Measurements from ENCODE around the gene FASLG. TPM values are rescaled to one million over a fixed set of nuclear protein-coding genes. Genes with fewer than 3 reads are reported as not detected.

Gene FASLG
- polyA plus RNA-seq, 3 donors, result not detected

GRCh38 chr1:172680733-172681275 is 21.9 kb downstream of the FASLG start:
- Mint-ChIP-seq H3K9me3 (peaks cover 0 to 9% (median 7%) of the 10 kb centered on the region in 7 donors), H3K36me3 (no peaks in the 10 kb centered on the region), H3K4me1 (peaks cover 4% of the 10 kb centered on the region), H3K4me3 (no peak overlapping the region), H3K27me3 (ENCODE audit: low read depth in 3 of 3) (peaks cover 0 to 1% (median 0%) of the 10 kb centered on the region in 3 donors), H3K27ac (peak overlapping the region in 1 of 7 donors; percentile 46)
- intact Hi-C loops (cut with micrococcal nuclease), result no loop called here
- Histone ChIP-seq H3K36me3 (replicated peaks in 1 of 2; ENCODE audit: control insufficient read depth in 1 of 2, insufficient read depth in 2 of 2, low read length in 2 of 2) (no peaks in the 10 kb centered on the region), H3K4me1 (ENCODE audit: control insufficient read depth in 1 of 2, insufficient read depth in 2 of 2, low read length in 2 of 2) (no peaks in the 10 kb centered on the region), H3K79me2 (ENCODE audit: insufficient read depth, low read length) (no peaks in the 10 kb centered on the region), H4K20me1 (ENCODE audit: insufficient read depth, low read length) (no peaks in the 10 kb centered on the region), H3K4me2 (replicated peaks; ENCODE audit: extremely low read depth, low read length, poor library complexity, severe bottlenecking) (no peak overlapping the region), H2AFZ (ENCODE audit: insufficient read depth, low read depth, low read length, poor library complexity, severe bottlenecking) (no peak overlapping the region), H3K9me3 (replicated peaks in 1 of 2; ENCODE audit: control insufficient read depth in 1 of 2, insufficient read depth in 1 of 2, low read length in 2 of 2) (peaks cover 0 to 6% of the 10 kb centered on the region in 2 donors), H3K27ac (ENCODE audit: low read depth in 1 of 2, low read length in 2 of 2) (no peak overlapping the region), H3K27me3 (ENCODE audit: control insufficient read depth in 2 of 2, insufficient read depth in 2 of 2, low read length in 2 of 2) (no peaks in the 10 kb centered on the region), H3K4me3 (replicated peaks in 1 of 3; ENCODE audit: low read depth in 2 of 3, low read length in 3 of 3) (no peak overlapping the region), H3K9ac (ENCODE audit: insufficient read depth, low read length, poor library complexity, severe bottlenecking) (no peak overlapping the region)
- 40% methylated on average over 1 of the region's 2 CpGs for WGBS (ENCODE audit: insufficient coverage)
- no peak for DNase-seq
- TF ChIP-seq CTCF (IDR thresholded peaks at IDR 0.05), result no peak

GRCh38 chr1:172682812-172683211 is 23.9 kb downstream of the FASLG start:
- Mint-ChIP-seq H3K36me3 (no peaks in the 10 kb centered on the region), H3K9me3 (peaks cover 0 to 9% (median 7%) of the 10 kb centered on the region in 7 donors), H3K4me1 (peaks cover 4% of the 10 kb centered on the region), H3K27me3 (ENCODE audit: low read depth in 3 of 3) (no peaks in the 10 kb centered on the region), H3K4me3 (no peak overlapping the region), H3K27ac (no peak overlapping the region)
- no peak overlapping the region for H3K9ac ChIP-seq (ENCODE audit: insufficient read depth, low read length, poor library complexity, severe bottlenecking)
- intact Hi-C loops (cut with micrococcal nuclease), result no loop called here
- no peaks in the 10 kb centered on the region for H3K27me3 ChIP-seq (ENCODE audit: control insufficient read depth in 2 of 2, insufficient read depth in 2 of 2, low read length in 2 of 2)
- H2AFZ ChIP-seq (ENCODE audit: insufficient read depth, low read depth, low read length, poor library complexity, severe bottlenecking), result no peak overlapping the region
- H3K9me3 ChIP-seq (replicated peaks in 1 of 2; ENCODE audit: control insufficient read depth in 1 of 2, insufficient read depth in 1 of 2, low read length in 2 of 2), result peaks cover 0 to 6% of the 10 kb centered on the region in 2 donors
- no peaks in the 10 kb centered on the region for H3K36me3 ChIP-seq (replicated peaks in 1 of 2; ENCODE audit: control insufficient read depth in 1 of 2, insufficient read depth in 2 of 2, low read length in 2 of 2)
- H3K79me2 ChIP-seq (ENCODE audit: insufficient read depth, low read length), result no peaks in the 10 kb centered on the region
- no peaks in the 10 kb centered on the region for H3K4me1 ChIP-seq (ENCODE audit: control insufficient read depth in 1 of 2, insufficient read depth in 2 of 2, low read length in 2 of 2)
- no peak overlapping the region for H3K4me3 ChIP-seq (replicated peaks in 1 of 3; ENCODE audit: low read depth in 2 of 3, low read length in 3 of 3)
- no peaks in the 10 kb centered on the region for H4K20me1 ChIP-seq (ENCODE audit: insufficient read depth, low read length)
- DNase-seq, result no peak
- WGBS (ENCODE audit: insufficient coverage), result 100% methylated on average over 2 of the region's 3 CpGs
- H3K4me2 ChIP-seq (replicated peaks; ENCODE audit: extremely low read depth, low read length, poor library complexity, severe bottlenecking), result no peak overlapping the region
- no peak for TF ChIP-seq CTCF (IDR thresholded peaks at IDR 0.05)
- no peak overlapping the region for H3K27ac ChIP-seq (ENCODE audit: low read depth in 1 of 2, low read length in 2 of 2)
